Measurements from ENCODE around the gene FAM50B.

DNA sequence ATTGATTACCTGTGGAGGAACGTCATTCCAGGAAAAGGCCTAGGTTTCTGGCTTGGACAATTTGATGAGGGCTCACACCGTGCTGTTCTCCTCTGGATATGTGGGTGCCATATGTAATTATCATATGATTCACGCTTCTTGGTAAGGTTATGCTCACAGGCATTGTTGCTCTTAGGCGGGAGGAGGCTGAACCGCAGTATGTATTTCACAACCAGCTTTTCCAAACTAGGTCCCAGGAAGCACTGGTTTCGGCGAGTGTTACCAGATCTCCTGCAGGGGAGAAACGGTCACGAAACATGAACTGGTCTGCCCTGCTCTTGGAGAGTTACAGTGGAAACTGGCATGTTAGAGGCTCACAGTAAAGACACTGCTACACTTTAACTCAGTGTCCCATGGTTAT lies 793 bp upstream of the FAM50B start:
- no peak for TF ChIP-seq RAD21 (conservative IDR thresholded peaks at IDR 0.05)
- no peak for TF ChIP-seq EZH2 (IDR thresholded peaks at IDR 0.05; ENCODE audit: borderline replicate concordance, insufficient read depth, low read length, poor library complexity, severe bottlenecking)
